H1 (cell line): ENCODE measurements around the gene PTPRJ. TPM values are rescaled to one million over a fixed set of nuclear protein-coding genes. Genes with fewer than 3 reads are reported as not detected.
A peak's percentile ranks its signal among the peaks of the same experiment; 100 is the strongest.

Experiments used
- CTCF ChIA-PET: fragments of 300-600 bp; sonication (Branson Sonifier 250); formaldehyde crosslinking; loops from one replicate; lab custom pipeline; 2021; ENCODE audit not compliant: partially characterized antibody; lab: Charles Lee
- POLR2A ChIA-PET: fragments of 300-600 bp; sonication (Branson Sonifier 250); formaldehyde crosslinking; loops from one replicate; lab custom pipeline; 2021; ENCODE audit warnings: inconsistent platforms; ENCODE audit not compliant: partially characterized antibody; lab: Charles Lee
- DNase-seq, 2 experiments: peaks; one replicate each; pipeline versions ENCODE4 v3.0.0 to v3.0.0-alpha.2; 2010 to 2022; ENCODE audit warnings: low spot score in 2 of 2, low read depth in 1 of 2, mixed read lengths in 1 of 2
- FAIRE-seq: peaks from 2 replicates; lab custom pipeline; 2011; peaks lifted over from hg19 to GRCh38; lab: Jason Lieb, UNC
- H2AFZ ChIP-seq: 2 replicates; pipeline ENCODE4 v1.8.1; 2012; ENCODE audit warnings: low read length, inconsistent platforms
- H2AK5ac ChIP-seq: 2 replicates; pipeline ENCODE4 v1.6.1; 2013; ENCODE audit warnings: low read depth, low read length
- H2BK120ac ChIP-seq: replicated peaks from 2 replicates; pipeline ENCODE3; 2013; ENCODE audit warnings: low read depth, low read length, inconsistent platforms
- H2BK12ac ChIP-seq: 2 replicates; pipeline ENCODE4 v1.6.1; 2013; ENCODE audit warnings: low read depth, low read length
- H2BK15ac ChIP-seq: 2 replicates; pipeline ENCODE4 v1.6.1; 2013; ENCODE audit warnings: low read length
- H2BK20ac ChIP-seq: 2 replicates; pipeline ENCODE4 v1.6.1; 2013; ENCODE audit warnings: low read length
- H2BK5ac ChIP-seq: 2 replicates; pipeline ENCODE4 v1.6.1; 2013; ENCODE audit warnings: low read depth, low read length
- H3K14ac ChIP-seq: 2 replicates; pipeline ENCODE4 v1.6.1; 2013; ENCODE audit warnings: inconsistent platforms; ENCODE audit not compliant: insufficient read length
- H3K18ac ChIP-seq: 2 replicates; pipeline ENCODE4 v1.6.1; 2013; ENCODE audit warnings: low read length; ENCODE audit errors: extremely low read depth
- H3K23ac ChIP-seq: 2 replicates; pipeline ENCODE4 v1.6.1; 2013; ENCODE audit warnings: inconsistent platforms; ENCODE audit not compliant: insufficient read length
- H3K23me2 ChIP-seq: 2 replicates; pipeline ENCODE4 v1.6.1; 2013; ENCODE audit warnings: low read depth, low read length
- H3K27ac ChIP-seq: 2 replicates; pipeline ENCODE4 v1.6.1; 2011; ENCODE audit warnings: low read depth, low read length, inconsistent platforms
- H3K27me3 ChIP-seq, 4 experiments: replicated peaks in 1 of 4; 1 replicate in 1 of 4; 2 replicates in 3 of 4; pipeline versions ENCODE4 v1.6.1 to v1.8.1; 2011 to 2013; ENCODE audit warnings: low read length in 3 of 4, mild to moderate bottlenecking in 3 of 4, inconsistent platforms in 2 of 4, mixed read lengths in 2 of 4, moderate library complexity in 1 of 4; ENCODE audit not compliant: control insufficient read depth in 3 of 4, insufficient read depth in 3 of 4; ENCODE audit errors: extremely low read depth in 1 of 4
- H3K36me3 ChIP-seq, 4 experiments: 2 replicates each; pipeline versions ENCODE4 v1.6.1 to v1.8.1; 2011 to 2013; ENCODE audit warnings: mild to moderate bottlenecking in 4 of 4, low read length in 3 of 4, moderate library complexity in 2 of 4, control low read depth in 1 of 4, inconsistent platforms in 1 of 4; ENCODE audit not compliant: insufficient read depth in 4 of 4, control insufficient read depth in 2 of 4
- H3K4ac ChIP-seq: replicated peaks from 2 replicates; pipeline ENCODE3; 2013; ENCODE audit warnings: low read length, low read depth, mixed read lengths, inconsistent platforms; ENCODE audit not compliant: insufficient read length
- H3K4me1 ChIP-seq, 4 experiments: replicated peaks in 1 of 4; 1 replicate in 1 of 4; 2 replicates in 3 of 4; pipeline versions ENCODE4 v1.6.1 to v1.8.1; 2011 to 2013; ENCODE audit warnings: low read length in 3 of 4, inconsistent platforms in 2 of 4, mixed read lengths in 1 of 4; ENCODE audit not compliant: insufficient read depth in 4 of 4, control insufficient read depth in 3 of 4
- H3K4me2 ChIP-seq, 2 experiments: 2 replicates each; pipeline versions ENCODE4 v1.6.1 to v1.8.1; 2011 to 2013; ENCODE audit warnings: low read depth in 2 of 2, low read length in 2 of 2, control low read depth in 1 of 2, inconsistent platforms in 1 of 2, mild to moderate bottlenecking in 1 of 2; ENCODE audit not compliant: insufficient read depth in 1 of 2
- H3K4me3 ChIP-seq, 4 experiments: fragments of 200-600, 300-600 bp in 1 of 4; sonication (generic), shearing (Covaris generic), sonication (Bioruptor Twin) in 1 of 4; 2 replicates each; pipeline versions ENCODE4 v1.5.1 to v1.8.1; 2011 to 2016; ENCODE audit warnings: low read length in 4 of 4, low read depth in 3 of 4, control low read depth in 2 of 4, inconsistent platforms in 2 of 4, mild to moderate bottlenecking in 2 of 4, mixed read lengths in 1 of 4, moderate library complexity in 1 of 4; ENCODE audit not compliant: insufficient read depth in 2 of 4; ENCODE audit errors: extremely low read depth in 1 of 4
- H3K56ac ChIP-seq: replicated peaks from 2 replicates; pipeline ENCODE3; 2013; ENCODE audit warnings: low read depth, mild to moderate bottlenecking, mixed read lengths, low read length, inconsistent platforms; ENCODE audit not compliant: insufficient read length
- H3K79me1 ChIP-seq: 2 replicates; pipeline ENCODE4 v1.6.1; 2013; ENCODE audit warnings: low read depth, low read length, control low read depth
- H3K79me2 ChIP-seq, 2 experiments: 2 replicates each; pipeline versions ENCODE4 v1.6.1 to v1.8.1; 2012 to 2013; ENCODE audit warnings: low read length in 2 of 2, mild to moderate bottlenecking in 2 of 2, inconsistent platforms in 1 of 2; ENCODE audit not compliant: insufficient read depth in 2 of 2, control insufficient read depth in 1 of 2
- H3K9ac ChIP-seq, 4 experiments: replicated peaks in 1 of 4; 1 replicate in 1 of 4; 2 replicates in 3 of 4; pipeline versions ENCODE4 v1.6.1 to v1.8.1; 2011 to 2013; ENCODE audit warnings: low read depth in 3 of 4, low read length in 3 of 4, control low read depth in 2 of 4, mild to moderate bottlenecking in 2 of 4, moderate library complexity in 2 of 4, inconsistent platforms in 1 of 4; ENCODE audit errors: extremely low read depth in 1 of 4
- H3K9me3 ChIP-seq, 2 experiments: 2 replicates each; pipeline versions ENCODE4 v1.6.1 to v1.8.1; 2012 to 2013; ENCODE audit warnings: mild to moderate bottlenecking in 2 of 2, moderate library complexity in 2 of 2, control low read depth in 1 of 2, inconsistent platforms in 1 of 2, low read depth in 1 of 2, low read length in 1 of 2, mixed read lengths in 1 of 2; ENCODE audit not compliant: insufficient read depth in 2 of 2
- H4K20me1 ChIP-seq, 2 experiments: replicated peaks in 1 of 2; 2 replicates each; pipeline versions ENCODE3 to v1.8.1; 2011 to 2013; ENCODE audit warnings: inconsistent platforms in 2 of 2, low read length in 2 of 2, mild to moderate bottlenecking in 1 of 2; ENCODE audit not compliant: insufficient read depth in 2 of 2, control insufficient read depth in 1 of 2
- H4K5ac ChIP-seq: 2 replicates; pipeline ENCODE4 v1.6.1; 2013; ENCODE audit warnings: low read length, low read depth, mixed read lengths, inconsistent platforms; ENCODE audit not compliant: insufficient read length
- H4K8ac ChIP-seq: 2 replicates; pipeline ENCODE4 v1.8.0; 2013; ENCODE audit warnings: mild to moderate bottlenecking, moderate library complexity, low read length, inconsistent platforms; ENCODE audit not compliant: insufficient read depth; ENCODE audit errors: extremely low read depth
- H4K91ac ChIP-seq: replicated peaks from 2 replicates; pipeline ENCODE3; 2013; ENCODE audit warnings: low read length, mixed read lengths, inconsistent platforms; ENCODE audit not compliant: insufficient read length
- BACH1 ChIP-seq: IDR thresholded peaks from 2 replicates; pipeline ENCODE4 v1.6.1; 2012; ENCODE audit warnings: low read length, improper control_type of control experiment
- GABPA ChIP-seq: IDR thresholded peaks from 2 replicates; pipeline ENCODE4 v1.6.1; 2011; ENCODE audit warnings: mild to moderate bottlenecking, low read length, moderate library complexity, borderline replicate concordance; ENCODE audit not compliant: insufficient read depth
- GTF2F1 ChIP-seq: IDR thresholded peaks from 2 replicates; pipeline ENCODE4 v1.6.1; 2012; ENCODE audit warnings: low read depth, low read length, improper control_type of control experiment, borderline replicate concordance
- KDM1A ChIP-seq: fragments of 200-600, 300-600 bp; sonication (generic); IDR thresholded peaks from 2 replicates; pipeline ENCODE4 v1.7.1; 2016; ENCODE audit warnings: mild to moderate bottlenecking, low read length, borderline replicate concordance
- MAFK ChIP-seq: IDR thresholded peaks from 2 replicates; pipeline ENCODE4 v1.6.1; 2012; ENCODE audit warnings: low read depth, mild to moderate bottlenecking, improper control_type of control experiment, low read length
- SP1 ChIP-seq: IDR thresholded peaks from 2 replicates; pipeline ENCODE4 v1.6.1; 2011; ENCODE audit warnings: low read depth, low read length
- ZNF274 ChIP-seq: IDR thresholded peaks from 2 replicates; pipeline ENCODE4 v1.7.0; 2012; ENCODE audit warnings: low read length, borderline replicate concordance; ENCODE audit errors: extremely low read depth
- WGBS, 2 experiments: shearing (Covaris generic) in 1 of 2; methylation state at CpG; one replicate each; pipeline versions ENCODE4 v1.1.6 to v1.1.7; 2013 to 2015; ENCODE audit warnings: low lambda C conversion rate in 2 of 2, mixed read lengths in 2 of 2, inconsistent platforms in 1 of 2, low coverage in 1 of 2, missing lambda C conversion rate in 1 of 2; ENCODE audit not compliant: insufficient replicate concordance in 2 of 2, insufficient coverage in 1 of 2, insufficient read length in 1 of 2; ENCODE audit errors: extremely low coverage in 1 of 2, missing lambda C conversion rate in 1 of 2; 5-methylcytosine and 5-hydroxymethylcytosine counted together
- polyA plus RNA-seq, 7 experiments: library from polyadenylated mRNA; depleted of rRNA in 3 of 7; stranded (reverse) in 5 of 7; unstranded in 2 of 7; fragments of >200 nt in 5 of 7; fragments of 200-250 nt in 2 of 7; gene quantifications; 1 replicate in 5 of 7; 2 replicates in 1 of 7; 4 replicates in 1 of 7; pipeline versions ENCODE4 v1.2.1 to v1.2.3, GENCODE V29; 2011 to 2013; ENCODE audit warnings: missing spikeins in 2 of 7, mixed read lengths in 2 of 7
- total RNA-seq: library from RNA; stranded (reverse); fragmentation: NEBNext Ultra II Directional; extraction: Animal tissue kit (Norgen Biotek cat#: 25700); gene quantifications from 2 replicates; pipeline ENCODE4 v1.2.1, GENCODE V29; 2021

PTPRJ gene
- total and polyA plus RNA-seq, 2 of the 8 experiments (the other 6 are each of a cell fraction or from before 2014, with no cell fraction given), result 4.4 to 22.6 TPM

DNA sequence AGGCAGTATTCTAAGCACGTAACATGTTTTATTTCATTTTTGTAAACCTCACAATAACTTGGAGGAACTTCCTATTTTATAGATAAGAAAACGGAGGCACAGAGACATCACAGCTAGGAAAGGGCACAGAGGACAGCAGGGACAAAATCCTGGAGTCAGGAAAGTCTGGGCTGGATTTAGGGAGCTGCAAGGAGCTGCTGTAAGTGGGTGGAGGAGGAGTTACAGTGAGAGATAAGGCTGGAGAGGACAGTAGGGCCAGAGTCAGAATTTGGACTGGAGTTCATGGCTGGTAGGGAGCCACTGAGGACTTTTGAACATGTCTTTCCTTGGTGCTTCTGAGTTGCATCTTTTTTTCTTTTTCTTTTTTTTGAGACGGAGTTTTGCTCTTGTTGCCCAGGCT is 32.2 kb upstream of the PTPRJ start:
- 0 out of 2 replicates have a peak, but pooled peaks cover 4% of the 10 kb centered on the region for H3K23me2 ChIP-seq
- H3K27ac ChIP-seq, result no peak overlapping the region
- no peak overlapping the region for H4K5ac ChIP-seq
- no peaks in the 10 kb centered on the region for H4K20me1 ChIP-seq
- TF ChIP-seq KDM1A (no peak), GTF2F1 (no peak), BACH1 (no peak), MAFK (no peak), GABPA (no peak), SP1 (peak; percentile 75; the same call in 1 of the 2 replicates), ZNF274 (no peak)
- no peaks in the 10 kb centered on the region for H3K79me1 ChIP-seq
- H3K79me2 ChIP-seq, result no peaks in the 10 kb centered on the region
- H2BK15ac ChIP-seq, result no peak overlapping the region
- no peak overlapping the region for H2BK12ac ChIP-seq
- no peak for FAIRE-seq
- no peak overlapping the region for H4K8ac ChIP-seq
- H4K91ac ChIP-seq, result no peak overlapping the region
- no peak for DNase-seq
- no peak overlapping the region for H2BK20ac ChIP-seq
- no peak overlapping the region for H3K18ac ChIP-seq
- no peak overlapping the region for H3K56ac ChIP-seq
- no peak overlapping the region for H3K4ac ChIP-seq
- no peaks in the 10 kb centered on the region for H3K9me3 ChIP-seq
- no peak overlapping the region for H3K4me2 ChIP-seq
- no peak overlapping the region for H3K14ac ChIP-seq
- no peak overlapping the region for H3K4me3 ChIP-seq
- ChIA-PET POLR2A (interaction anchor here (0.6 to 1.5 kb wide), 2 partner anchors 17 to 45 kb away, joined by 3 read pairs; no protein-coding TSS in a partner anchor), CTCF (interaction anchor here (0.8 to 3.4 kb wide), 4 partner anchors 11 to 158 kb away, joined by 3 to 20 read pairs (median 3); no protein-coding TSS in a partner anchor)
- H2BK5ac ChIP-seq, result no peak overlapping the region
- H3K9ac ChIP-seq, result no peak overlapping the region
- 84% methylated on average over 3 of the region's 3 CpGs; no CpG with 5 or more reads in 1 of the 2 experiments for WGBS, 2 experiments
- H3K27me3 ChIP-seq, result no peaks in the 10 kb centered on the region
- H2AK5ac ChIP-seq, result no peak overlapping the region
- peaks cover 0 to 12% (median 7%) of the 10 kb centered on the region in 4 experiments; a peak in 6 of 7 replicates for H3K4me1 ChIP-seq
- H2AFZ ChIP-seq, result no peak overlapping the region
- H3K36me3 ChIP-seq, result no peaks in the 10 kb centered on the region
- H3K23ac ChIP-seq, result no peak overlapping the region
- no peak overlapping the region for H2BK120ac ChIP-seq
